OCI-LY7 (cell line): Measurements from ENCODE around the gene LARGE1. TPM values are rescaled to one million over a fixed set of nuclear protein-coding genes. Genes with fewer than 3 reads are reported as not detected.
"Not testable (repeated sequence)": the region's sequence is repeated elsewhere in the genome, so short reads cannot be mapped to it uniquely, and the experiment has no call there.

Experiments
- BruUV-seq: library from RNA; stranded (reverse); fragments of 400-500 nt; replicated peaks from 2 replicates; lab custom pipeline; 2021; lab: Mats Ljungman, UMichigan
- CTCF ChIA-PET: fragments of 300-600 bp; sonication (Branson Sonifier 250); formaldehyde crosslinking; loops from one replicate; lab custom pipeline; 2022; ENCODE audit warnings: antibody characterized with exemption; ENCODE audit not compliant: unreplicated experiment; lab: Charles Lee
- POLR2A ChIA-PET: fragments of 300-600 bp; sonication (Branson Sonifier 250); formaldehyde crosslinking; loops from one replicate; lab custom pipeline; 2022; ENCODE audit warnings: antibody characterized with exemption; lab: Charles Lee
- DNase-seq: peaks from one replicate; pipeline ENCODE4 v3.0.0-alpha.2; 2015; ENCODE audit warnings: low spot score
- H2AFZ ChIP-seq: fragments of 200-600 bp; sonication (generic), shearing (Covaris generic); 2 replicates; pipeline ENCODE4 v1.6.1; 2014; ENCODE audit warnings: mild to moderate bottlenecking, antibody characterized with exemption, low read length, moderate library complexity
- H3K27ac ChIP-seq: fragments of 200-600 bp; sonication (generic); 2 replicates; pipeline ENCODE4 v1.5.1; 2014; ENCODE audit warnings: mixed run types, low read depth, mild to moderate bottlenecking, moderate library complexity, low read length, inconsistent platforms; ENCODE audit not compliant: poor library complexity, severe bottlenecking
- H3K36me3 ChIP-seq: fragments of 200-600 bp; sonication (generic); 2 replicates; pipeline ENCODE4 v1.6.1; 2014; ENCODE audit warnings: mild to moderate bottlenecking, antibody characterized with exemption, low read length, moderate library complexity, mixed read lengths; ENCODE audit not compliant: insufficient read depth
- H3K4me1 ChIP-seq: fragments of 200-600 bp; sonication (generic); 2 replicates; pipeline ENCODE4 v1.5.1; 2014; ENCODE audit warnings: mild to moderate bottlenecking, low read length; ENCODE audit not compliant: insufficient read depth, poor library complexity, severe bottlenecking
- H3K4me2 ChIP-seq: fragments of 200-600 bp; sonication (generic); 2 replicates; pipeline ENCODE4 v1.6.1; 2014; ENCODE audit warnings: mild to moderate bottlenecking, low read length
- H3K4me3 ChIP-seq: fragments of 200-600 bp; sonication (generic); 2 replicates; pipeline ENCODE4 v1.5.1; 2014; ENCODE audit warnings: mild to moderate bottlenecking, low read depth, low read length; ENCODE audit not compliant: poor library complexity, severe bottlenecking
- H3K79me2 ChIP-seq: fragments of 200-600 bp; sonication (generic); 2 replicates; pipeline ENCODE4 v1.6.1; 2016; ENCODE audit warnings: low read depth, mild to moderate bottlenecking, low read length, moderate library complexity, mixed read lengths; ENCODE audit not compliant: insufficient read depth
- H3K9me2 ChIP-seq: fragments of 200-600 bp; sonication (generic); 2 replicates; pipeline ENCODE4 v1.6.1; 2016; ENCODE audit warnings: mild to moderate bottlenecking, low read length, mixed read lengths; ENCODE audit not compliant: insufficient read depth
- H3K9me3 ChIP-seq: fragments of 200-600 bp; sonication (generic); 2 replicates; pipeline ENCODE4 v1.6.1; 2014; ENCODE audit warnings: mild to moderate bottlenecking, mixed run types, low read length, mixed read lengths
- H4K20me1 ChIP-seq: fragments of 200-600 bp; sonication (generic); 2 replicates; pipeline ENCODE4 v1.6.1; 2014; ENCODE audit warnings: mild to moderate bottlenecking, antibody characterized with exemption, low read length, moderate library complexity, mixed read lengths; ENCODE audit not compliant: insufficient read depth
- EZH2phosphoT487 ChIP-seq: fragments of 200-600 bp; sonication (generic); IDR thresholded peaks from 2 replicates; pipeline ENCODE4 v1.6.1; 2018; ENCODE audit warnings: low read depth, borderline replicate concordance, mild to moderate bottlenecking, mixed run types, antibody characterized with exemption, low read length, moderate library complexity, mixed read lengths
- intact Hi-C: fragments of 100-400 bp; cut with micrococcal nuclease; formaldehyde crosslinking; loops from one replicate; pipeline ENCODE4 v1.10.0; 2022; ENCODE audit not compliant: unreplicated experiment
- total RNA-seq, 2 experiments: library from RNA; depleted of rRNA in 1 of 2; stranded (reverse); fragments of >200 nt in 1 of 2; shearing (Covaris generic) in 1 of 2; gene quantifications; 2 replicates each; pipeline ENCODE4 v1.2.3, GENCODE V29; 2014 to 2022
- TF ChIP-seq, protein P1 (sequence below): fragments of 200-600 bp; sonication (generic); conservative IDR thresholded peaks from 2 replicates; pipeline ENCODE4 v1.5.1; 2014; ENCODE audit warnings: mild to moderate bottlenecking, antibody characterized with exemption, low read length, moderate library complexity, mixed read lengths

The LARGE1 gene
- total RNA-seq, 2 experiments from 2014 or later = 31.5 to 31.9 TPM

DNA sequence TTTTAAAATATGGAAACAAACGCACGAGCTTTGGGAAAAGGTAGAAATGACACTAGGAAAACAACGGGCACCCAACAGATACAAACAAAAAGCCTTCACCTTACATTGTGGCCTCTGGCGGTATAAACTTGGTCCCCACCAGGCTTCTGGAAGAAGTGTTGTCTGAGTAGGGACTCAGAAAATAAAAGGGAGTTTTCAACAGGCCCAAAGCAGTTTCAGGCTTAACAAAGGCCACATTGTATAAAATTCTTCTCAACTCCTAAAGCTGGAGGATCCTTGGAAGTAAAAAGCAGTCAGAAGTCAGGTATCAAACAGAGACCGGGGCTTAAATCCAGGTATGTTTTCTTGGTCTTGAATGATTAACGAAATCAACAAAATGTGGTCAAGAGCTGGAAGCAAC, 61.0 kb downstream of the LARGE1 start:
- ChIA-PET CTCF (no interaction called here), POLR2A (no interaction called here)
- no peak overlapping the region for H3K4me2 ChIP-seq

DNA sequence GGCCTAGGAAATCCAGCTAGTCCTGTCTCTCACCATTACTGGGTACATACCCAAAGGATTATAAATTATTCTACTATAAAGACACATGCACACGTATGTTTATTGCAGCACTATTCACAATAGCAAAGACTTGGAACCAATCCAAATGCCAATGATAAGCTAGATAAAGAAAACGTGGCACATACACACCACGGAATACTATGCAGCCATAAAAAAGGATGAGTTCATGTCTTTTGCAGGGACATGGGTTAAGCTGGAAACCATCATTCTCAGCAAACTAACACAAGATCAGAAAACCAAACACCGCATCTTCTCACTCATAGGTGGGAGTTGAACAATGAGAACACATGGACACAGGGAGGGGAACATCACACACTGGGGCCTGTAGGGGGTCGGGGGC, 61.6 kb downstream of the LARGE1 start:
- H3K4me2 ChIP-seq, POLR2A ChIA-PET, H3K9me2 ChIP-seq, CTCF ChIA-PET, H3K36me3 ChIP-seq, H3K27ac ChIP-seq, H3K79me2 ChIP-seq, H2AFZ ChIP-seq, intact Hi-C loops, H3K9me3 ChIP-seq, H3K4me3 ChIP-seq, BruUV-seq, H4K20me1 ChIP-seq, DNase-seq: not testable (repeated sequence)
- H3K4me1 ChIP-seq = peaks cover 13% of the 10 kb centered on the region

More for the DNA sequence above, 61.0 kb downstream of the LARGE1 start:
- no TSS peak for BruUV-seq
- TF ChIP-seq, protein P1, sequence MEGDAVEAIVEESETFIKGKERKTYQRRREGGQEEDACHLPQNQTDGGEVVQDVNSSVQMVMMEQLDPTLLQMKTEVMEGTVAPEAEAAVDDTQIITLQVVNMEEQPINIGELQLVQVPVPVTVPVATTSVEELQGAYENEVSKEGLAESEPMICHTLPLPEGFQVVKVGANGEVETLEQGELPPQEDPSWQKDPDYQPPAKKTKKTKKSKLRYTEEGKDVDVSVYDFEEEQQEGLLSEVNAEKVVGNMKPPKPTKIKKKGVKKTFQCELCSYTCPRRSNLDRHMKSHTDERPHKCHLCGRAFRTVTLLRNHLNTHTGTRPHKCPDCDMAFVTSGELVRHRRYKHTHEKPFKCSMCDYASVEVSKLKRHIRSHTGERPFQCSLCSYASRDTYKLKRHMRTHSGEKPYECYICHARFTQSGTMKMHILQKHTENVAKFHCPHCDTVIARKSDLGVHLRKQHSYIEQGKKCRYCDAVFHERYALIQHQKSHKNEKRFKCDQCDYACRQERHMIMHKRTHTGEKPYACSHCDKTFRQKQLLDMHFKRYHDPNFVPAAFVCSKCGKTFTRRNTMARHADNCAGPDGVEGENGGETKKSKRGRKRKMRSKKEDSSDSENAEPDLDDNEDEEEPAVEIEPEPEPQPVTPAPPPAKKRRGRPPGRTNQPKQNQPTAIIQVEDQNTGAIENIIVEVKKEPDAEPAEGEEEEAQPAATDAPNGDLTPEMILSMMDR = no peak
- no peak for TF ChIP-seq EZH2phosphoT487
- no peak overlapping the region for H2AFZ ChIP-seq
- no peak overlapping the region for H3K27ac ChIP-seq
- intact Hi-C loops = no loop called here
- no peak overlapping the region for H3K4me3 ChIP-seq
- H3K79me2 ChIP-seq = no peaks in the 10 kb centered on the region
- no peaks in the 10 kb centered on the region for H3K9me2 ChIP-seq
- no peak for DNase-seq
- H4K20me1 ChIP-seq = no peaks in the 10 kb centered on the region
- no peaks in the 10 kb centered on the region for H3K36me3 ChIP-seq
- H3K4me1 ChIP-seq = peaks cover 6% of the 10 kb centered on the region
- no peaks in the 10 kb centered on the region for H3K9me3 ChIP-seq

DNA sequence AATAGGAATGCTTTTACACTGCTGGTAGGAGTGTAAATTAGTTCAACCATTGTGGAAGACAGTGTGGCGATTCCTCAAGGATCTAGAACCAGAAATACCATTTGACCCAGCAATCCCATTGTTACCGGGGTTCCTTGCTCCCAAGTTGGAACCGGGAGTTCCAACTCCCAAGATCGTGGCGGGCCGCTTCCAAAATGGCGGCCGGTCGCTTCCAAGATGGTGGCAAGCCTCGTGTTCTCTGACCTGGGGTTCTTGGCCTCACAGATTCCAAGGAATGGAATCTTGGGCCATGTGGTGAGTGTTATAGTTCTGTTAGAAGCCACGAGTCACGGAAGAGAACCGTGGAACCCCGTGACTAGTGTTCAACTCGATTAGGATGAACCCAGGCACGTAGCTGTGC, 62.5 kb downstream of the LARGE1 start:
- H3K27ac ChIP-seq, H3K9me2 ChIP-seq, H2AFZ ChIP-seq, H3K9me3 ChIP-seq, H3K79me2 ChIP-seq, H4K20me1 ChIP-seq, H3K4me3 ChIP-seq, H3K36me3 ChIP-seq, CTCF ChIA-PET, POLR2A ChIA-PET, BruUV-seq, intact Hi-C loops, H3K4me2 ChIP-seq, DNase-seq: not testable (repeated sequence)
- peaks cover 22% of the 10 kb centered on the region for H3K4me1 ChIP-seq

DNA sequence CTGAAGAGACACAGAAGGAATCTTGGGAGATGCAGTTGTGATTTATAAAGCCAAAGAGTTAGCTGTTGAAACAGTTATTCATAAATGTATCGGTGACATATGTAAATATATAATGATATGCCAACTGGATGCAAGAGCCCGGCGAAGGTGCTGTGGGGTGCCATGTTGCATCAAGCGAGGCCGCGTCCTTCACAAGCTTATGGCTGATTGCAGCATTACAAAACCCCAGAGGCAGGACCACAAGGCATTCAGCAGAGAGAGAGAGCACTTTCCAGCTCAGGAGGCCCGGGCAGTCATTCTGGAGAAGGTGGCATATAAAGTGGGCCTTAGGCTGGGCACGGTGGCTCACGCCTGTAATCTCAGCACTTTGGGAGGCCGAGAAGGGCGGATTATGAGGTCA, 65.6 kb downstream of the LARGE1 start:
- Histone ChIP-seq H3K9me2 (no peaks in the 10 kb centered on the region), H3K79me2 (peaks cover 6% of the 10 kb centered on the region; the same call in 1 of the 2 replicates), H4K20me1 (no peaks in the 10 kb centered on the region), H3K4me2 (peak overlapping the region; percentile 80), H3K36me3 (no peaks in the 10 kb centered on the region), H3K9me3 (no peaks in the 10 kb centered on the region), H2AFZ (peak overlapping the region; percentile 40; the same call in 1 of the 2 replicates), H3K4me3 (no peak overlapping the region), H3K27ac (peak overlapping the region; percentile 80), H3K4me1 (peaks cover 46% of the 10 kb centered on the region)
- POLR2A ChIA-PET = interaction anchor here (1.8 kb wide), 1 partner anchor 62 kb away, joined by 4 read pairs; no protein-coding TSS in a partner anchor
- DNase-seq = no peak
- TF ChIP-seq, protein P1 = no peak
- CTCF ChIA-PET = interaction anchor here (0.7 kb wide), 1 partner anchor 18 kb away, joined by 4 read pairs; no protein-coding TSS in a partner anchor
- intact Hi-C loops = no loop called here
- BruUV-seq = no TSS peak
